Esophagus (tissue), 2 donors: ENCODE results near the gene ABHD5. TPM values are rescaled to one million over a fixed set of nuclear protein-coding genes. Genes with fewer than 3 reads are reported as not detected.

Experiments
- H3K27ac ChIP-seq, 2 donors: one replicate each; pipeline ENCODE4 v1.5.1; 2013; ENCODE audit warnings: low read depth in 2 of 2, mild to moderate bottlenecking in 2 of 2, inconsistent platforms in 1 of 2, low read length in 1 of 2, moderate library complexity in 1 of 2
- H3K27me3 ChIP-seq, 2 donors: one replicate each; pipeline ENCODE4 v1.6.1; 2013; ENCODE audit warnings: low read length in 2 of 2, control low read depth in 1 of 2, mild to moderate bottlenecking in 1 of 2; ENCODE audit not compliant: insufficient read depth in 2 of 2, control insufficient read depth in 1 of 2
- H3K36me3 ChIP-seq, 2 donors: one replicate each; pipeline ENCODE4 v1.6.1; 2013; ENCODE audit warnings: low read length in 1 of 2; ENCODE audit not compliant: control insufficient read depth in 2 of 2, insufficient read depth in 2 of 2
- H3K4me1 ChIP-seq, 2 donors: one replicate each; pipeline ENCODE4 v1.6.1; 2013; ENCODE audit warnings: low read length in 1 of 2; ENCODE audit not compliant: control insufficient read depth in 2 of 2, insufficient read depth in 2 of 2
- H3K4me3 ChIP-seq, 2 donors: one replicate each; pipeline ENCODE4 v1.5.1; 2013; ENCODE audit warnings: low read length in 2 of 2, mild to moderate bottlenecking in 2 of 2, low read depth in 1 of 2, moderate library complexity in 1 of 2
- H3K9me3 ChIP-seq, 2 donors: one replicate each; pipeline ENCODE4 v1.6.1; 2013; ENCODE audit warnings: mild to moderate bottlenecking in 2 of 2, low read depth in 1 of 2, low read length in 1 of 2, moderate library complexity in 1 of 2; ENCODE audit not compliant: control insufficient read depth in 2 of 2, insufficient read depth in 1 of 2
- WGBS, 2 donors: extraction: QIAGEN DNeasy Blood & Tissue Kit; methylation state at CpG; one replicate each; pipeline ENCODE4 v1.1.7; 2013; 5-methylcytosine and 5-hydroxymethylcytosine counted together
- polyA plus RNA-seq, 2 donors: library from polyadenylated mRNA; stranded (reverse); fragments of 200-250 nt; gene quantifications; one replicate each; pipeline ENCODE4 v1.2.3, GENCODE V29; 2013
- donor health status: healthy with polysubstance abuse.
- donor health status: Bipolar disorder and iron deficiency.

The ABHD5 gene
- polyA plus RNA-seq, 2 donors, result 32.1 to 40.0 TPM

GRCh38 chr3:43758592-43759225, 68.0 kb downstream of the ABHD5 start:
- Histone ChIP-seq H3K36me3 (no peaks in the 10 kb centered on the region), H3K9me3 (no peaks in the 10 kb centered on the region), H3K27ac (no peak overlapping the region), H3K27me3 (no peaks in the 10 kb centered on the region), H3K4me1 (peaks cover 0 to 2% of the 10 kb centered on the region in 2 donors), H3K4me3 (no peak overlapping the region)
- 62 to 64% methylated on average over 4 of the region's 4 CpGs for whole genome bisulfite sequencing, 2 donors

- no peaks in the 10 kb centered on the region for H3K27me3 ChIP-seq
- H3K4me1 ChIP-seq, result peaks cover 0 to 2% of the 10 kb centered on the region in 2 donors
- H3K9me3 ChIP-seq, result no peaks in the 10 kb centered on the region
- H3K27ac ChIP-seq, result no peak overlapping the region
- WGBS, 2 donors, result 57 to 67% methylated on average over 6 of the region's 6 CpGs
- H3K36me3 ChIP-seq, result no peaks in the 10 kb centered on the region
- no peak overlapping the region for H3K4me3 ChIP-seq
Measured at GRCh38 chr3:43759297-43759782, 68.6 kb downstream of the ABHD5 start.

- 59 to 64% methylated on average over 2 of the region's 2 CpGs for WGBS, 2 donors
- peaks cover 0 to 2% of the 10 kb centered on the region in 2 donors for H3K4me1 ChIP-seq
- H3K9me3 ChIP-seq, result no peaks in the 10 kb centered on the region
- H3K27me3 ChIP-seq, result no peaks in the 10 kb centered on the region
- no peaks in the 10 kb centered on the region for H3K36me3 ChIP-seq
- H3K27ac ChIP-seq, result no peak overlapping the region
- H3K4me3 ChIP-seq, result no peak overlapping the region
Measured at GRCh38 chr3:43759938-43760337, 69.2 kb downstream of the ABHD5 start.

DNA sequence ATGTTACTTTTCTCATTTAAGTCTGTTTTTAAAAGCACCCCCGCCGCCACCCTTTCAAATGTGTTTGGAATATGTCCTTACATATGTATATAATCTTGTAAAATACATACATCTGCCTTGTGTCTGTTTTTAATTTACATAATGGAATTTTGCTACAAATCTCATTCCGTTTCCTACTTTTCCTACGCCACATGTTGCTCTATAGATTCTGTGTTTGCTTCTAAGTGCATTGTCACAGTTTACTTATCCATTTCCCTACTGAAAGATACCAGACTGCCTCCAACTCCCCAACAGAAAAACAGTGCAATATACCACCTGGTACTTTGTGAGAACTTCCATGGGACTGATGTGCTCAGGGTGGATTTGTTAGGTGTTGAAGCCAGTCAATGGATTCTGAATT, 70.2 kb downstream of the ABHD5 start:
- Histone ChIP-seq H3K36me3 (no peaks in the 10 kb centered on the region), H3K27me3 (no peaks in the 10 kb centered on the region), H3K4me1 (peaks cover 0 to 2% of the 10 kb centered on the region in 2 donors), H3K9me3 (no peaks in the 10 kb centered on the region), H3K27ac (no peak overlapping the region), H3K4me3 (no peak overlapping the region)
- WGBS, 2 donors, result 88 to 90% methylated on average over 4 of the region's 4 CpGs

DNA sequence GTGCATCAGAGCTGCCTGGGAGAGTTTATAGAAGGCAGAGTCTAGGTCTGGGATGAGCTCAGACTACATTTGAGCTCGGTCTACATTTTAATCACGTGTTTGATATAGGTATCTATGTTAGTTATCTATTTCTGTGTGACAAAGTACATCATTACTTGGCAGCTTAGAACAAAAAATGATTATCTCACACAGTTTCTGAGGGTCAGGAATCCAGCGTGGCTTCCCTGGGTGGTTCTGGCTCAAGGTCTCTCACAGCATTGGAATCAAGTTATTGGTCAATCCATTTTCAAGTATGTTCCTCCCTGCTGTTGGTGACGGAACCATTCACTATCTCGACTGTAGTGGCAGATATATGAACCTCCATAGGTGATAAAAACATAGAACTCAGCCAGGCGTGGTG, 71.7 kb downstream of the ABHD5 start:
- Histone ChIP-seq H3K27me3 (no peaks in the 10 kb centered on the region), H3K27ac (no peak overlapping the region), H3K4me3 (no peak overlapping the region), H3K9me3 (no peaks in the 10 kb centered on the region), H3K4me1 (peaks cover 0 to 2% of the 10 kb centered on the region in 2 donors), H3K36me3 (no peaks in the 10 kb centered on the region)
- 79 to 86% methylated on average over 6 of the region's 6 CpGs for WGBS, 2 donors

- WGBS, 2 donors, result 80 to 87% methylated on average over 2 of the region's 2 CpGs
- H3K4me1 ChIP-seq, result peaks cover 2 to 4% of the 10 kb centered on the region in 2 donors
- no peak overlapping the region for H3K27ac ChIP-seq
- no peak overlapping the region for H3K4me3 ChIP-seq
- H3K9me3 ChIP-seq, result no peaks in the 10 kb centered on the region
- H3K36me3 ChIP-seq, result no peaks in the 10 kb centered on the region
- no peaks in the 10 kb centered on the region for H3K27me3 ChIP-seq
Measured at GRCh38 chr3:43764056-43764455, 73.3 kb downstream of the ABHD5 start.

DNA sequence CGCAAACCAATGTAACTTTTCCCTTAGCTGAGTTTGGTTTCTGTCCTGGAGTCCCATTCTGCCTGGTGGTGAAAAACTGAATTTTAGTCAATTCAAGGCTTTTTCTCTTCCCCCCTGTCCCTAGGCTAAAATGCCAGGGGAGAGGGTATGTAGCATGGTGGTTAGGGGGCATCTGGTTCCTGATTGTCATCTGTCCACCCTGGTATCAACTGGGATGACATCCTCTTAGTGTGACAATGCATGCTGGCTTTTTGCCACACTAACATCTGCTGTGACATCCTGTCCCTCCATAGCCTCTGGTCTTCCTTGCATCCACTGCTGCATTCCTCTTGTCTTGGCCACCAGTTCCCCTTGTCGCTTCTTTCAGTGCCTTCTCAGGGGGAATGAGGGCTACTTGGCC, 73.7 kb downstream of the ABHD5 start:
- H3K9me3 ChIP-seq, result no peaks in the 10 kb centered on the region
- H3K4me3 ChIP-seq, result no peak overlapping the region
- H3K36me3 ChIP-seq, result no peaks in the 10 kb centered on the region
- H3K27ac ChIP-seq, result no peak overlapping the region
- H3K27me3 ChIP-seq, result no peaks in the 10 kb centered on the region
- H3K4me1 ChIP-seq, result peaks cover 0 to 5% of the 10 kb centered on the region in 2 donors
- WGBS, 2 donors, result 92 to 99% methylated on average over 2 of the region's 2 CpGs

- no peak overlapping the region for H3K27ac ChIP-seq
- H3K4me1 ChIP-seq, result peaks cover 9 to 10% of the 10 kb centered on the region in 2 donors
- no peak overlapping the region for H3K4me3 ChIP-seq
- no peaks in the 10 kb centered on the region for H3K27me3 ChIP-seq
- H3K9me3 ChIP-seq, result no peaks in the 10 kb centered on the region
- WGBS, 2 donors, result 66 to 71% methylated on average over 4 of the region's 4 CpGs
- H3K36me3 ChIP-seq, result no peaks in the 10 kb centered on the region
Measured at GRCh38 chr3:43765521-43765971, 74.8 kb downstream of the ABHD5 start.

DNA sequence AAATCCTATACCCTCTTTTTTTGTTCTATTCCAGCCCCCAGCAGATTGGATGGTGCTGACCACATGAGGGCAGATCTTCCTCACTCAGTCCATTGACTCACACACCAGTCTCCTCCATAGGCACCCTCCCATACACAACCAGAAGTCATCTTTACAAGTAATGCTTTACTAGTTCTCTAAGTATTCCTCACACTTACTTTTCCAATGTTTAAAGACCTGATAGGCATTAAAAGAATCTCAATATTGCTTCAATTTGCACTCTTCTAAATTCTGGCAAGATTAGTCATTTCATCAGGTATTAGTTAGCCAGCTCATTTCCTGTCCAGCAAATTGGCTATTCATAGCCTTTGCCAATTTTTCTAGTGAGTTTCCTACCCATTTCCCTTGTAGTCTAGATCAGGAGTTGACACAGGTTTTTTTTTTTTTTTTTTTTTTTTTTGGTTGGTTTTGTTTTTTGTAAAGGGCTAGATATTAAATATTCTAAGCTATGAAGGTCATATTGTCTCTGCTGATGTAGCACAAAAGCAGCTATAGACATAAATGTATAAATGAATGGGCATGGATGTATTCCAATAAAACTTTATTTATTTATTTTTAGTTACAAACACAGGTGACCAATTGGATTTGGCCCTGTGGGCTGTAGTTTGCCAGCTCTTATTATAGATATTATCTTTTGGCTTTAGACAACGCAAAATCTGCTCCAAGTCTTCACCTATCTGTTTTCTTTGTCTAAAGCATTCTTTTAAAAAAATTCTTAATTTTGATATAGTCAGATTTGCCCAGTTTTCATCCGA, 76.1 kb downstream of the ABHD5 start:
- Histone ChIP-seq H3K27ac (no peak overlapping the region), H3K9me3 (no peaks in the 10 kb centered on the region), H3K4me3 (no peak overlapping the region), H3K4me1 (peaks cover 9 to 10% of the 10 kb centered on the region in 2 donors), H3K27me3 (no peaks in the 10 kb centered on the region), H3K36me3 (no peaks in the 10 kb centered on the region)
- 41 to 82% methylated on average over 2 of the region's 2 CpGs for WGBS, 2 donors
